Activated T-cell treated with anti-CD3 and anti-CD28 coated beads, Interleukin-2, amount 50 U/mL, for 24 hours (primary cell): ENCODE measurements around the gene SUN3.

Source experiments
- DNase-seq: peaks from one replicate; pipeline ENCODE4 v3.0.0-alpha.2; 2020
- H3K27ac Mint-ChIP-seq: 2 replicates; pipeline ENCODE4 v1.8.0; 2020; ENCODE audit warnings: mild to moderate bottlenecking, mixed read lengths
- H3K27me3 Mint-ChIP-seq: 2 replicates; pipeline ENCODE4 v1.8.0; 2020; ENCODE audit warnings: mixed read lengths
- H3K36me3 Mint-ChIP-seq: 2 replicates; pipeline ENCODE4 v1.8.0; 2020; ENCODE audit warnings: low read depth, mixed read lengths
- H3K4me1 Mint-ChIP-seq: 2 replicates; pipeline ENCODE4 v1.8.0; 2020; ENCODE audit warnings: low read depth, mixed read lengths
- H3K4me3 Mint-ChIP-seq: 2 replicates; pipeline ENCODE4 v1.8.0; 2020; ENCODE audit warnings: mild to moderate bottlenecking, moderate library complexity, mixed read lengths
- H3K9me3 Mint-ChIP-seq: 2 replicates; pipeline ENCODE4 v1.8.0; 2020; ENCODE audit warnings: mixed read lengths

SUN3 gene

DNA sequence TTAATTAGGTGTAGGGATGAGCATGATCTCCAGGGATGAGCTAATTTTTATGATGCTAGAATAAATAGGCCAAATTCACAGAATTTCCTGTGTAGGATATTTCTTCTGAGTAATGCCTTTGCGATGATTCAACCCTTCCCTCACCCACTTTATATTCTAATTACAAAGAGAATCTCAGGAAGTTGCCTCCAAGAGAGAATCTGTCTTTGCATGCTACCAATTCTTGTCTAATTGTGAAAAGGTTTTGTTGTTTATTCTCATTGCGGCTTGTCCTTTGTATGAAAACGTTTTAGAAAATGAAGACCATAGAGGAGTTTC is 12.7 kb upstream of the SUN3 start:
- no peaks in the 10 kb centered on the region for H3K9me3 Mint-ChIP-seq
- peaks cover 13% of the 10 kb centered on the region for H3K27me3 Mint-ChIP-seq
- H3K27ac Mint-ChIP-seq: peak overlapping the region; percentile 89
- peak overlapping the region; percentile 41 for H3K4me3 Mint-ChIP-seq
- H3K4me1 Mint-ChIP-seq: peaks cover 49% of the 10 kb centered on the region
- DNase-seq: no peak
- no peaks in the 10 kb centered on the region for H3K36me3 Mint-ChIP-seq

DNA sequence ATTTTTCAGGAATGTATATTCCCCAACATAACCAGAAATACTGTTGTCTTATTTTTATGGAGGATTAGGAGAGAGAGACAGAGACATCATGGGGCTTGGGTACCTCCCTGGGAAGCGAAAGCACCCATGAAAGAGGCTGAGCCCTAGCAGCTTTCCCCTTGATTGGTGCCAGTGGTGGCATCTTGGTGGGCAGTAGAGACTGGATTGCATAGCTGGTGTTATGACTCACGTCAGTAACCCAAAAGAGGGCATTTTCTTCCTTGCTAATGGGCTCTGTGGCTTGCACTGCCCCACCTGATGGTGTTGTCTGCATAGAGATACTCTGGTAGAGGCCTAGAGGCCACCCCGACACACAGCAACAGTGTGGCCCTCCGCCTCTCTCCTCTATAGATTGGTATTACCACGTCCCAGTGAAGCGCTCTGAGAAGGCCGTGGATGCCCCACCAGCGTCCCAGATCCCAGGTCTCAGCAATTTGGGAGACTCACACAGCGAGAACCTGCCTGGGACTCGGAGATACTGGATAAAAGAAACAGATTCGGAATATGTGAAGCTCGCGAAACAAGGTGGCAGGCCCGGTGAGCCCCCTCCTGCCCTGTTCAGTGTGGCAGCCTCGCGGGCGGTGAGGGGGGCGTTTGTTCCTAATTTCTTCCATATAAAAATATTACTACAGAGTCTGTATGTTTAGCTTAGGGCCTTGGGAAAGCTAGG is 12.2 kb upstream of the SUN3 start:
- H3K27me3 Mint-ChIP-seq: peaks cover 18% of the 10 kb centered on the region
- H3K4me3 Mint-ChIP-seq: no peak overlapping the region
- peak overlapping the region; percentile 89 for H3K27ac Mint-ChIP-seq
- no peaks in the 10 kb centered on the region for H3K36me3 Mint-ChIP-seq
- peaks cover 47% of the 10 kb centered on the region for H3K4me1 Mint-ChIP-seq
- no peaks in the 10 kb centered on the region for H3K9me3 Mint-ChIP-seq
- DNase-seq: no peak

GRCh38 chr7:48038815-48039506 is 10.1 kb upstream of the SUN3 start:
- H3K4me3 Mint-ChIP-seq: no peak overlapping the region
- peaks cover 45% of the 10 kb centered on the region for H3K4me1 Mint-ChIP-seq
- H3K27me3 Mint-ChIP-seq: peaks cover 35% of the 10 kb centered on the region
- H3K36me3 Mint-ChIP-seq: no peaks in the 10 kb centered on the region
- DNase-seq: no peak
- no peak overlapping the region for H3K27ac Mint-ChIP-seq
- no peaks in the 10 kb centered on the region for H3K9me3 Mint-ChIP-seq

DNA sequence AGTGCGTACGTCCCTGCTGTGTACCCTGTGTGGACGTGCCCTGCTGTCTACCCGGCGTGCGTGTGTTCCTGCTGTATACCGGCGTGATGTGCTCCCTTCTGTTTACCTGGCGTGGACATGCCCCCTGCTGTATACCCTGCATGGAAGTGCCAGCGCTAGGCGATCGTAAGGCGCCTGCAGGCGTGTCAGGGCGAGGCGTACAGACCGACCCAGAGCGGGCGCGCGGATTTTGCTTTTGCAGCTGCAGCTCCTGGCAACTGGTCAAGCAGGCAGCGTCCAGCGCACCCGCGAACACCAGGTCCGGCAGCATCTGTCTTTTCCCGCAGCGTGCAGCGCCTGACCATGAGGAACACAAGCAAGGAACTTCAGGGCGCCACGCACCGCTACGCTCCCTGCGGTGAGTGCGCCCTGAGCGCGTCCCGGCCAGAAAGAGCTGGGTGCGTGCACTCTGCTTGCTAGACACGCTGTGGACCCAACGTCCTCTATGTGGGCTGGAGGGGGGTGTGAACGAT is 7.1 kb upstream of the SUN3 start:
- peaks cover 45% of the 10 kb centered on the region for H3K27me3 Mint-ChIP-seq
- peaks cover 23% of the 10 kb centered on the region for H3K4me1 Mint-ChIP-seq
- H3K4me3 Mint-ChIP-seq: peak overlapping the region; percentile 74
- H3K27ac Mint-ChIP-seq: no peak overlapping the region
- H3K36me3 Mint-ChIP-seq: no peaks in the 10 kb centered on the region
- DNase-seq: no peak
- H3K9me3 Mint-ChIP-seq: no peaks in the 10 kb centered on the region

- Mint-ChIP-seq H3K27me3 (peaks cover 47% of the 10 kb centered on the region), H3K4me3 (peak within 1 kb of the TSS; percentile 74), H3K27ac (peak within 1 kb of the TSS; percentile 85), H3K9me3 (no peaks in the 10 kb centered on the region), H3K4me1 (peaks cover 17% of the 10 kb centered on the region), H3K36me3 (no peaks in the 10 kb centered on the region)
- peak; percentile 89 for DNase-seq
These were observed 6.5 kb upstream of the SUN3 start, which contains the start of gene C7orf57 for GRCh38 chr7:48035301-48035966. C7orf57 (plus strand) TSS chr7:48035543; CDS start chr7:48036309, 766 bp downstream.

DNA sequence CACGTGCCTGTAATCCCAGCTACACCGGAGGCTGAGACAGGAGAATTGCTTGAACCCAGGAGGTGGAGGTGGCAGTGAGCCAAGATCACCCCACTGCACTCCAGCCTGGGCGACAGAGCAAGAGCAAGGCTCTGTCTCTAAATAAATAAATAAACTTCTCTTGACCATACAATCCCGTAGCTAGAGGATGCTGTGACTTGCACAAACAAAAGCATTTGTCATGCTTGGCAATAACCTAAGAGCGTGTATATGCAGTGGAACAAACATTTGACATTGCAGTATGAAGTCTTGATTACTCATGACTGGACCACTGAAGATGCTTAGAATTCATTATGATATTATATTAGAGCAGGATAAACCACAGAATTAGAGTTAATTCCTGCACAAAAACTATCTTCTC is 5.0 kb upstream of the SUN3 start:
- no peak overlapping the region for H3K27ac Mint-ChIP-seq
- peaks cover 14% of the 10 kb centered on the region for H3K4me1 Mint-ChIP-seq
- DNase-seq: no peak
- no peaks in the 10 kb centered on the region for H3K9me3 Mint-ChIP-seq
- no peaks in the 10 kb centered on the region for H3K36me3 Mint-ChIP-seq
- H3K4me3 Mint-ChIP-seq: no peak overlapping the region
- H3K27me3 Mint-ChIP-seq: peaks cover 55% of the 10 kb centered on the region

GRCh38 chr7:48031111-48031510 is 2.2 kb upstream of the SUN3 start:
- H3K27me3 Mint-ChIP-seq: peaks cover 42% of the 10 kb centered on the region
- DNase-seq: no peak

DNA sequence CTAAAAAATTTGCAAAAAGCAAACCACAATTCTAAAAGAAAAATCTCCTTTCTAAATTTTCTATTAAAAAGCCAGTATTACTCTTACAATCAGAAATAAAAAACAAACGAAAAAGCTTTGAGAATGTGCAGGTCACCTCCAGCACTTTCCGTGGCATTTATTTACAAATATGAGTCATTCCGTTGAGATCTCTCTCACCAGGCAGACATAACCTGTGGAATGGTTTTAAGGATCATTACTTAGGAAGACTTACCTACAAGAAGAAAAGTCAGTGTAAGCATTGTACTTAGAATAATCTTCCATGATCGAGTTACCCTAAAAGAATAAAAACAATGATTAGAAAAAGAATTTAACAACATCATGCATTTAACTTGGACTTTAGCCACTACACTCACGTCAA is 3.3 kb downstream of the SUN3 start:
- peaks cover 13% of the 10 kb centered on the region for H3K27me3 Mint-ChIP-seq

More at GRCh38 chr7:48031111-48031510, 2.2 kb upstream of the SUN3 start:
- Mint-ChIP-seq H3K9me3 (no peaks in the 10 kb centered on the region), H3K27ac (no peak overlapping the region), H3K4me3 (no peak overlapping the region), H3K36me3 (no peaks in the 10 kb centered on the region), H3K4me1 (peaks cover 11% of the 10 kb centered on the region)

DNA sequence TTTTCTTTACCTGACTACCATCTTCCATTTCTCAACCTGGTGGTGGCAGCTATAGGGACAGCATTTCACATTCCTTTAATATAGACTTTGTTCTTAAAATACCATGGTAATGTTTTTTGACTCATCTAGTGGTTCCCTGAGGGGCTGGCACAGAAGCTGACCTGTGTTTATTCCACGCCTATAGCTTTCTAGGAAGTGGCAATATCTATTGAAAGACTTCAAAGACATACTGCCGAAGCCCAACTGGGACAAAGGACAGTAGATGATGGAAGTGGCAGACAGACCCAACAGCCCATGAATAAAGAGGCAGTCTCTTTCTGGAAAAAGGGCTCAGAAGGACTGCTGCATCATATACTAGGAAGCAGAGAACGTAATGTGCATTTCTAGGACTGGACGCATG is 11.2 kb downstream of the SUN3 start:
- DNase-seq: no peak
- Mint-ChIP-seq H3K4me1 (no peaks in the 10 kb centered on the region), H3K27me3 (peaks cover 11% of the 10 kb centered on the region), H3K27ac (no peak overlapping the region), H3K4me3 (no peak overlapping the region), H3K36me3 (no peaks in the 10 kb centered on the region), H3K9me3 (peaks cover 16% of the 10 kb centered on the region)

More for the DNA sequence above, 3.3 kb downstream of the SUN3 start:
- H3K36me3 Mint-ChIP-seq: no peaks in the 10 kb centered on the region
- no peak overlapping the region for H3K4me3 Mint-ChIP-seq
- no peak overlapping the region for H3K27ac Mint-ChIP-seq
- H3K9me3 Mint-ChIP-seq: peaks cover 19% of the 10 kb centered on the region
- no peaks in the 10 kb centered on the region for H3K4me1 Mint-ChIP-seq
- no peak for DNase-seq

DNA sequence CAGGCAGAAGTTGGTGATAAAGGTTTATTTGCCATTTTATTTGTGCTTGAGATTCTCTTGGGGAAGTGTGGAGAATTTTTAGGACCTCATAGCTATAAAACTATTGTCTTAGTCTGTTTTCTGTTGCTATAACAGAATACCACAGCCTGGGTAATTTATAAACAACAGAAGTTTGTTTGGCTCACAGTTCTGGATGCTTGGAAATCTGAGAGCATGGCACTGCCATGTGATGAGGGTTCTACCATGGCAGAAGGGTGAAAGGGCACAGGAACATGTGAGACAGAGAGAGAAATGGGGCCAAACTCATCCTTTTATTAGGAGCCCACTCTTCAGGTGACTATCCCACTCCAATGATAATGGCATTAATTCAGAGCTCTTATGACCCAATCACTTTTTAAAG is 12.3 kb downstream of the SUN3 start:
- Mint-ChIP-seq H3K4me3 (no peak overlapping the region), H3K4me1 (no peaks in the 10 kb centered on the region), H3K9me3 (peaks cover 9% of the 10 kb centered on the region), H3K27me3 (peaks cover 11% of the 10 kb centered on the region), H3K36me3 (no peaks in the 10 kb centered on the region), H3K27ac (no peak overlapping the region)
- no peak for DNase-seq

GRCh38 chr7:48011951-48012350 is 17.0 kb downstream of the SUN3 start:
- H3K36me3 Mint-ChIP-seq: no peaks in the 10 kb centered on the region
- no peak overlapping the region for H3K4me3 Mint-ChIP-seq
- DNase-seq: no peak
- peaks cover 6% of the 10 kb centered on the region for H3K27me3 Mint-ChIP-seq
- H3K4me1 Mint-ChIP-seq: no peaks in the 10 kb centered on the region
- H3K9me3 Mint-ChIP-seq: no peaks in the 10 kb centered on the region
- no peak overlapping the region for H3K27ac Mint-ChIP-seq

DNA sequence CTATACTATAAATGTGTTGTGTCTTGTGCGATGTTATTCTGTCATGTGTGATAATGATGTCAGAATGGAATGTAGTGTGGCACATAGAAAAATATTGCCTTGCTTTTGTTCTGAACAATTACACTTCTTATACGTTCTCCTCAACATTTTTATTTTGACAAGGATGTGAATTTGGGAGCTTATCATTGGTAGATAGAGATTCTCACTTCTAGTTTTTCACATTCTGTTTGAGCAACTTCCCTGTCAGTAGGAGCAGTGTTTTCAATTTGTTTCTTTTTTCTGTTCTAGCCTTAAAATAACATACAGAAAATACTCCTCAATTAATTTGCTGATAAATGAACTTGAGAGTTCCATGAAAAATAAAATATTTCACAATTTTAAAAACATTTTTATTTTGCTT is 17.6 kb downstream of the SUN3 start:
- H3K4me1 Mint-ChIP-seq: no peaks in the 10 kb centered on the region
- no peak overlapping the region for H3K4me3 Mint-ChIP-seq
- no peak overlapping the region for H3K27ac Mint-ChIP-seq
- H3K9me3 Mint-ChIP-seq: no peaks in the 10 kb centered on the region
- H3K27me3 Mint-ChIP-seq: peaks cover 5% of the 10 kb centered on the region
- no peaks in the 10 kb centered on the region for H3K36me3 Mint-ChIP-seq
- DNase-seq: no peak

- Mint-ChIP-seq H3K4me1 (no peaks in the 10 kb centered on the region), H3K9me3 (no peaks in the 10 kb centered on the region), H3K4me3 (no peak overlapping the region), H3K36me3 (no peaks in the 10 kb centered on the region), H3K27ac (no peak overlapping the region), H3K27me3 (no peaks in the 10 kb centered on the region)
- DNase-seq: no peak
These were observed 19.0 kb downstream of the SUN3 start for GRCh38 chr7:48009954-48010353.

DNA sequence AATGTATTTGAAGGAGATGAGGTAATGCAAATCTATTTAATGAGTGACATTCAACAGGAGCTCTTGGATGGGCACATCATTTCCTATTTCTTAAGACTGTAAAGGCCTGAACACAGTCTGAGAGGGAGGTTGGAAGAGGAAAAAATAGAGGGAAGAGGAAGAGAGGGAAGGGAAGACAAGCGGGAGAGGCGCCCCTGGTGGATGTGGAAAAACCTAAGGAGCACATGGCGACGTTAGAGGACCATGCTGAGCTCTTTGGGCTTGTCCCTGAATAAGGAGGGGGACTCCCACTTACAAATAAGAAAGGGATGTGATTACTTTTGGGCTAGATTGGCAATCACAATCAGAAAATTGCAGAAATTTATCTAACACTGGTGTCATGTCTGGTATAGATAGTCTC is 19.6 kb downstream of the SUN3 start:
- no peaks in the 10 kb centered on the region for H3K4me1 Mint-ChIP-seq
- DNase-seq: no peak
- H3K4me3 Mint-ChIP-seq: no peak overlapping the region
- no peaks in the 10 kb centered on the region for H3K9me3 Mint-ChIP-seq
- H3K36me3 Mint-ChIP-seq: no peaks in the 10 kb centered on the region
- H3K27me3 Mint-ChIP-seq: no peaks in the 10 kb centered on the region
- no peak overlapping the region for H3K27ac Mint-ChIP-seq

DNA sequence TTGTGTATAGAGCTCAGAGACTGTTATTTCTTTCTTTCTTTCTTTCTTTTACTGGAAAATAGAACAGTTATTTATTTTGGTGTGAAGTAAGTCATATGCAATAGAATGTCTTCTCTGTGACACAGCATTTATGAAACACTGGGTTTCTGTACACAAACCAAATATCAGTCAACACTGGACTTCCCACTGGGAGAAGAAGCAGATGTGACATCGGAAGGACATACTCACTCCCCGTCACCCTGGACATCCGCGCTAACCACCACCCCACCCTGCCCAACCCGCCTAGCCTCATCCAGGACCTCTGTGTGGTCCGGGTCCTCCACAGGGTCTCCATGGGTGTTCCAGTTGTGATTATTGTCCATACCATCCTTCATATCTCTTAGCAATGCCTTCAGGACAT is 22.0 kb downstream of the SUN3 start:
- Mint-ChIP-seq H3K27me3 (no peaks in the 10 kb centered on the region), H3K27ac (no peak overlapping the region), H3K36me3 (no peaks in the 10 kb centered on the region), H3K9me3 (no peaks in the 10 kb centered on the region), H3K4me1 (no peaks in the 10 kb centered on the region), H3K4me3 (no peak overlapping the region)
- DNase-seq: no peak
